SK-N-SH treated with all-trans-retinoic acid at 6 μM for 48 hours (cell line): Measurements from ENCODE around the gene DIP2C.

Experiments
- ISL1 ChIP-seq: fragments of 250-450 bp; sonication (Bioruptor Pico); IDR thresholded peaks from 2 replicates; pipeline ENCODE4 v2.1.2; 2022; ENCODE audit warnings: mild to moderate bottlenecking, moderate library complexity
- PATZ1 ChIP-seq: fragments of 250-450 bp; sonication (Bioruptor Pico); IDR thresholded peaks from 2 replicates; pipeline ENCODE4 v1.8.0; 2020; ENCODE audit warnings: mild to moderate bottlenecking, moderate library complexity, borderline replicate concordance
- ZFP3 ChIP-seq: fragments of 250-450 bp; sonication (Bioruptor Pico); IDR thresholded peaks from 2 replicates; pipeline ENCODE4 v1.5.0; 2020; ENCODE audit warnings: mild to moderate bottlenecking, moderate library complexity
- ZNF70 ChIP-seq: fragments of 450-650 bp; formaldehyde crosslinking; IDR thresholded peaks from 2 replicates; pipeline ENCODE4 v1.5.0; 2020; ENCODE audit warnings: mild to moderate bottlenecking, moderate library complexity

DNA sequence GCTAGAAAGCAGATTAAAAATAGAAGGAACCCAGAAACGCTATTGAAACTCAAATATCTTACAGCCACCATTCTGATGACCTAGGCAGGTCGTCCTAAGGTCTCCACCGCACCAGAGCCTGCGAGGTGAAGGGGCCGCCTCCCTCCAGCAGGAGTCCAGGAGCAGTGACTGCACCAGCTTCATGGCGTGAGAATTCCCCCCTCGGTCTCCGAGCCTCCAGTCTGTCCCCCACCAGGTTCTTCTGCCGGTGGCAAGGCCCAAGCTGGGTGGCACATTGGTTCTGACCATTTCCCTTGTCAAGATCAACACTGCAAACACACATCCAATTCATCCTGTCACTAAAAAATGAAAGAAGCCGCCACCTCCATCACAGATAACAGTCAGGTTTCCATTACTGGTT, 98.7 kb downstream of the DIP2C start:
- TF ChIP-seq ZFP3 = no peak
- no peak for TF ChIP-seq PATZ1 (CRISPR knock-in tag)
- TF ChIP-seq ISL1 (CRISPR knock-in tag) = no peak
- no peak for TF ChIP-seq ZNF70 (CRISPR knock-in tag)
